Spleen (tissue), 7 donors: Measurements from ENCODE around the gene BRD3.

Experiments
- CTCF ChIP-seq, 11 experiments: fragments of 200-600 bp in 7 of 11; fragments of 450-650 bp in 4 of 11; sonication (generic) in 4 of 11; IDR thresholded peaks in 8 of 11; conservative IDR thresholded peaks in 3 of 11; 1 replicate in 7 of 11; 2 replicates in 4 of 11; pipeline versions ENCODE4 v1.4.0 to v1.8.0; 2016 to 2021; ENCODE audit warnings: antibody characterized with exemption in 11 of 11, inconsistent platforms in 4 of 11, mild to moderate bottlenecking in 1 of 11
- POLR2AphosphoS5 ChIP-seq, 3 donors: sonication (generic); formaldehyde crosslinking; IDR thresholded peaks; one replicate each; pipeline ENCODE4 v1.5.1; 2017; ENCODE audit warnings: antibody characterized with exemption in 3 of 3
- donor health status: DM: no; HTN: no; CAD: no; lungs with moderate emphysema.
- donor health status: DM: no; HTN: no; CAD: no.
- donor health status: DM: no; HTN: no; CAD: no.

GRCh38 chr9:134007571-134007970, 60.3 kb downstream of the BRD3 start:
- TF ChIP-seq POLR2AphosphoS5 (IDR thresholded peaks at IDR 0.05) (no peak), CTCF (IDR thresholded peaks at IDR 0.05 in 8 of 11, conservative IDR thresholded peaks at IDR 0.05 in 3 of 11) (no peak)
